Activated T-helper 1 cell treated with Interleukin-2 at 50 U/mL for 16 hours (primary cell): ENCODE data around the gene DSCAML1.
"Not testable (repeated sequence)": the region's sequence is repeated elsewhere in the genome, so short reads cannot be mapped to it uniquely, and the experiment has no call there.

ENCODE experiments used
- DNase-seq: peaks from one replicate; pipeline ENCODE4 v3.0.0-alpha.2; 2020; ENCODE audit warnings: low read depth

The DSCAML1 gene

DNA sequence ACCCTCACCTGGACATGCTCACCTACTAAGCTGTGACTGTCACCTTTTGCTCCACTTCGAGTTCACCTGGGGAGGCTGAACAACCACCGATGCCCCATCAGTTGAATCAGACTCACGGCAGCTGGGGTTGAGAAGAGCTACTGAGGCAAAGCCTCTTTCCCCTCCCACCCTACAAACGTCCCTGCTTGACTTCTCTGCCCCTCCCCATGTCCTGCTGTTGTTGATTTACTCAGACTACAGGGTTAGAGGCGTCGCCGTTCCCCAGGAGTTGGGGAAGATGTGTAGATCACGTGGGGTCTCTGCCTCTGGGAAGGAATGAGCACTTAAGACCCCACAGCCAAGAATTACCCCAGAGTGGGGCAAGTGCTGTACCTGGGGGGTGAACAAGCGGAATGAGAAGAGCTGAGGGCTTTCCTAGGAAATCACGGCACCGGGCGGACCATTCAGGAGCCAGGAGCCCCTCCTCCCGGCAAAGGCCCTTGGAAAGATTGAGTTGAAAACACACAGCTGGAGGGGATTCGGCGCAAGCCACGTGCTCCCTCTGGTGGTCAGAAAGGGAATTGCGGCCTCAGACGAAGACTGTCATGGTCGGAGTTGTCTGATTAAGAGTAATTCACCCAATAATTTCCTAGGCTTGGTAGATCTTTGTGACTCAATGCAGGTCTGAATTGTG, 20.5 kb upstream of the DSCAML1 start:
- DNase-seq, result peak; percentile 66

GRCh38 chr11:117816846-117817367, 19.9 kb upstream of the DSCAML1 start:
- no peak for DNase-seq

DNA sequence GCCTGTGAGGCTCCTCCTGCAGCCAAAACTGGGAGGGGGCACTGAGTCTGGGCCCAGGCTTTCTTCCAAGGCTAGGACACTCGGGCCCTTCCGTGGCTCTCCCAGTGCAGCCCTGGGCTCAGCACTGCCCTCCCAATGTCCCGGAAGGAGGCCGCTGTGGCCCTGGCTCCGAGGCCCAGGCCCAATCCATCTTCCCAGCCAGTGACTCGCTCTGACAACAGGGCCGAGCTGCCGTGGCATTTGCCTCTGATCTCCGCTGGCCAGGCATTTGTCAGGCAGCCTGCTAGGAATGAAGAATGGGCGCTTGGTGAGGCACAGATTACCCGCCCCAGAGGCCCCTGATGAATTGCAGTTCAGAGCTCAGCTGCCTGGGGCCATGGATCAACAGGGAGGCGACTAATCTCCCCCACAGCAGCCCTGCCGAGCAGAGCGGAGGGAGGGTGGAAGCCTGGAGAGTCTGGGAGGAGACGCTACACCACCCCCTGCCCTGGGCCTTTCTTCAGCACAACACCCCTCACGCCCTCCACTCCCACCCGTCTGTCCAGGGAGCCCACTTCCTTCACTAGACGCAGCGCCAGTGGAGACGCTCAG, 19.2 kb upstream of the DSCAML1 start:
- no peak for DNase-seq

GRCh38 chr11:117815262-117815803, 18.3 kb upstream of the DSCAML1 start:
- no peak for DNase-seq

- DNase-seq, result peak; percentile 67
Measured at GRCh38 chr11:117814766-117815261, 17.8 kb upstream of the DSCAML1 start.

GRCh38 chr11:117814204-117814765, 17.3 kb upstream of the DSCAML1 start:
- no peak for DNase-seq

DNA sequence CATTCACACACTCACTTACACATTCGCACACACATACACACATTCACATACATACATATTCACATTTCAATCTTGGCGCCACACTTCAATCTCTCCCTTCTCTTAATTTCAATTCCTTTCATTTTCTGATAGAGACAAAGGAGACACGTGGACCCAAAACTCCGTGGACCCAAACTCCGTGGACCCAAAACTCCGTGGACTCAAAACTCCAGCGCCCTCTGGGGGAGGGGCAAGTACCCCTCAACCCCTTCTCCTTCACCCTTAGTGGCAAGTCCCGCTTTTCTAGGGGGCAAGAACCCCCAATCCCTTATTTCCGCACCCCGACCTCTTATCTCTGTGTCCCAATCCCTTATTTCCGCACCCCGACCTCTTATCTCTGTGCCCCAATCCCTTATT, 13.0 kb upstream of the DSCAML1 start:
- DNase-seq, result not testable (repeated sequence)

DNA sequence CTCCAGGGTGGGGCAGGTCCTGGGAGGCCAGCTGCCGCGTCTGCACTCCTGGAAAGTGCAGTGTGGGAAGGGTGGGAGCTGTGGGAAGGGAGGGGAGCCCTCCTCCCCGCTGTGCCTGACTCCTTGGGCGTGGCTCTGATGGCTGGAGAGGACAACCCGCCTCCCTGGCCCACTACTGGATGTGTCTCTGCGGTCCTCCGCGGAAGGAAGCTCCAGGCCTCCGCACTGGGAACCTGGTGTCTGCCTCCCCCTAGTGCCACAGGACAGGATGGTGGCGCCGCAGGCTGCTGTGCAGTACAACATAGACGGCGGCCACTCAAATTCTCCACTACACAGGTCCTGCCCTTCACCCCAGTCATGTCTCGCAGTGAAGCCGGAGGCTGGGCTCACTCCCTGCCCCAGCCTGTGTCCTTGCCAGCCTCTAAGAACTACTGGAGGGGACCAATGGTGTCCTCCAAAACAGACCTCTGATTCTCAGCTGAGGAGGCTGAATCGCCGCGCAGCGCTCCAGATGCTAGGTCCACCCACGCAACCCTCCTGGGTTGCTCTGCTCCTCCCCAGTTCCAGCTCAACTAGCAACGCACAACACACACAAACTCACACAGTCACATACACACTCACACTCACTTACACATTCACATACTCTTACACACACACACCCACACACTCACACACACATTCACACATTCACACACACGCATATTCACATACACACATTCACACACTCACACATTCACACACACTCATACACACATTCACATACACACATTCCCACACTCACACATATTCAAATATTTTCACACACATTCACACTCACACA, 12.4 kb upstream of the DSCAML1 start:
- DNase-seq, result no peak

DNA sequence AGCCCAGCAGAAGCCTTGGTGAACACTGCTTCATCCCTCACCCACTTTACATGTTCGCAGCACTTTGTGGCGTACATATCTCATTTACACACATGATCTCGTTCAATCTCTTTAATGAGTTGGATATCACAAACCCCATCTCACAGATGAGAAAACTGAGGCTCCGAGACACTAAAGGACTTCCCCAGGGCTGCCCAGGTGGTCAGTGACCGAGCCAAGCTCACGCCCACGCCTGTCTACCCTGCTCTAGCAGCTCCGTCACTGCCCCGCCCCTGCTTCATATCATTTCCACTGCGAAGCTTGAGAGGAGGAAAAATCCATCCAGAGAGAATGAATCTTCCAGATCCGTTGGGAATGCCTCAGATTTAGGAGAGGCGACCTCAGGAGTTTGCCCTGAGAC, 11.8 kb upstream of the DSCAML1 start:
- no peak for DNase-seq

DNA sequence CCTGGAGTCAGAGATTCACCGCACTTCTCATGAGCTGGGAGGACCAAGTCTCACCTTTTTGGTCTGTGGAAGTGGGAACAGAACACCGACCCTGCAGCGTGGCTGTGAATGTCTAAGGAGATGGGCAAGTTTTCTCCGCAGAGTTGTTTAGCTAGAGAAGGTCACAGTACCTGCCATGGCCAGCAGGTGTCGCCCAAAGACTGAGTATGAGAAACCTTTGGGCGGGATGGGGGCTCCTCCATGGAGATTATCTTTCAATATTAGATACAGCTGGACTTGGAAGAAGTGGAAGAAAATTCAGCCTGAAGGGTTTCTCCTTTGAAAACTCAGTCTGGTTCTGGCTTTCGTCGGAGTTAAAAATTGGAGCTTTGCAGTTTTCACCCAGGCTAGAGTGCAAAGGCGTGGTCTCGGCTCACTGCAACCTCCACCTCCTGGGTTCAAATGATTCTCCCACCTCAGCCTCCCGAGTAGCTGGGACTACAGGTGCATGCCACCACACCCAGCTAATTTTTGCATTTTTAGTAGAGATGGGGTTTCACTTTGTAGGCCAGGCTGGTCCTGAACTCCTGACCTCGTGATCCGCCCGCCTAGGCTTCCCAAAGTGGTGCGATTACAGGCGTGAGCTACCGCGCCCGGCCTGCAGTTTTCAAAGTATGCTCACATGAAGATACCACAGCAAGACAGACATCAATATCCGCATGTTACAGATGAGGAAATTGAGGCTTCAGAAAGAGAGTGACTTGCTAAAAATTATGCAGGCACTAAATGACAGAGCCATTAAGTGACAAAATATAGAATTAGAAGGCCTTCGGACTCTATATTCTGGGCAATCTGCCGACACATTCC, 10.7 kb upstream of the DSCAML1 start:
- DNase-seq, result no peak

DNA sequence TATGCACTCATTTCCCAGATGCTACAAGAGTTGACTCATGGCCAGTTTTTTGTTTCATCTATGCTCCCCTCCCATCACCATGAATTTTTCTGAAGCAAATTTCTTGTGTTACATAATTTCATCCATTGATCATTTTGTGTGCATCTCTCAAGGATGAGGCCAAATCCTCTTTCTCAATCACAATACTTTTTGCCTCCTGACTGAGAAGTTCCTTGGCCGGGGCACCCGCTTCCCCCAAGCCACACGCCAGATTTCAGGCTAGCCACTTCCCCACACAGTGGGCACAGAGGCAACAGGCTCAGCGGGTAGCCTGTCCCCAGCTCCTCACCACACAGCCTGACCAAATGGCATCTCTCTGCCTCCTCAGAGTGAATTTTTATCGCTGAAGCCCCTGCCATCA, 9.8 kb upstream of the DSCAML1 start:
- DNase-seq, result no peak

GRCh38 chr11:117805045-117805444, 8.0 kb upstream of the DSCAML1 start:
- no peak for DNase-seq

GRCh38 chr11:117803896-117804295, 6.9 kb upstream of the DSCAML1 start:
- DNase-seq, result no peak

- no peak for DNase-seq
Measured at GRCh38 chr11:117799634-117800033, 2.6 kb upstream of the DSCAML1 start.

DNA sequence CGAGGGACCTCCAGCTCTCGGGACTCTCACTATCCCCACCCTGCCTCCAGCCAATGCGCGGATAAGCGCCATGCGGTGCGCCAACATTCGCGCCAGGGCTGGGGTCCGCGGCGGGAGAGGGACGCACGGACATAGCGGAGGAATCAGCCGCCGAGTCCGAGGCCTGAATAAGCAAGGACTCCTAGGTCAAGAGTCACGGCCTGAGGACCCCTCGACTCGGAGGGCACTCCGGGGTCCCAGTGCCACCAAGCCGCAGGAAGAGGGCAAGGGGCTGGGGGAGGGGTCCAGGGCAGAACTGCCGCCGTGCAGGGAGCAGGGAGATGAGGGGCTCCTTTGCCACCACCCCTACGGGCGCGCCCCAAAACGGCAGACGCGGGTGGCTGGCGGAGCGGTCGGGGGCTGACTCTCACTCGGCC, 552 bp downstream of the DSCAML1 start:
- no peak for DNase-seq

GRCh38 chr11:117795638-117796455, 1.2 kb downstream of the DSCAML1 start:
- no peak for DNase-seq

- no peak for DNase-seq
Measured at GRCh38 chr11:117794772-117795629, 2.0 kb downstream of the DSCAML1 start.

GRCh38 chr11:117794135-117794534, 2.9 kb downstream of the DSCAML1 start:
- DNase-seq, result no peak

GRCh38 chr11:117793583-117793982, 3.4 kb downstream of the DSCAML1 start:
- no peak for DNase-seq
